ENCODE data around the gene MINK1. TPM values are rescaled to one million over a fixed set of nuclear protein-coding genes. Genes with fewer than 3 reads are reported as not detected.

MINK1 gene
- total RNA-seq, 2 experiments from 2014 or later, result 40.6 to 62.5 TPM

DNA sequence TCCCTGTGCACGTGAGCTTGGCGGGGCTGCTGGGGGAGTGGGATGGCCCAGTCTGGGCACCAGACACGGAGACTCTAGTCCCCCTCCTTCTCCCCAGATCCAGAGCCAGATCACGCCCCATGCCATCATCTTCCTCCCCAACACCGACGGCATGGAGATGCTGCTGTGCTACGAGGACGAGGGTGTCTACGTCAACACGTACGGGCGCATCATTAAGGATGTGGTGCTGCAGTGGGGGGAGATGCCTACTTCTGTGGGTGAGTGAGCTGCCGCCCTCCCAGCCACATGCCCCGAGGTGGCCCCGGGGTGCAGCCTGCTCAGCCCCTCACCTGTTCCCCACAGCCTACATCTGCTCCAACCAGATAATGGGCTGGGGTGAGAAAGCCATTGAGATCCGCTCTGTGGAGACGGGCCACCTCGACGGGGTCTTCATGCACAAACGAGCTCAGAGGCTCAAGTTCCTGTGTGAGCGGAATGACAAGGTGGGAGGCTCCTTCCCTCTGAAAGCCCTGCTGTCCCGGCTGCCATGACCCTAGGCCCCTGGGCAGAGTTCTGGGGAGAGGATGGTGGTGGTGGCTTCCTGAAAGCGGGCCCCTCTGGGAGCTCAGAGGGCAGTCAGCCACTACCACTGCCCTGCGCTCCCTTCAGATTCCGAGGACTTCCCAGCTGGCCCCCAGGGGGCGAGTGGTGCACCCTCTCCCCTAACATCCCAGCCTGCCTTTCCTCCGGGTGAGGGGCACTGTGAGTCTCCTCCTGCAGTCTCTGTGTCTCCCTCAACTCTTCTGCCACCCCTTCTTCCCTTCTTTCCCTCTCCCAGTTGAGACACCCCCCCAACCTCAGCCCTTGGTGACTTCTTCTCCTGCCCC lies 63.4 kb downstream of the MINK1 start:
- no peak overlapping the region for H3K4me2 ChIP-seq (ENCODE audit: low read length)
- BruUV-seq (replicated peaks), result no TSS peak
- no peak for DNase-seq (ENCODE audit: low spot score)
- no peak overlapping the region for H2AFZ ChIP-seq (ENCODE audit: low read length)
- no peaks in the 10 kb centered on the region for H3K9me2 ChIP-seq (ENCODE audit: insufficient read depth, low read length)
- H4K20me1 ChIP-seq (ENCODE audit: insufficient read depth, low read length), result no peaks in the 10 kb centered on the region
- H3K9me3 ChIP-seq (ENCODE audit: low read length), result no peaks in the 10 kb centered on the region
- H3K4me3 ChIP-seq (ENCODE audit: low read depth, low read length, poor library complexity, severe bottlenecking), result no peak overlapping the region
- ChIA-PET CTCF (ENCODE audit: unreplicated experiment) (no interaction called here), POLR2A (no interaction called here)
- peaks cover 35% of the 10 kb centered on the region; the same call in 1 of the 2 replicates for H3K36me3 ChIP-seq (ENCODE audit: insufficient read depth, low read length)
- intact Hi-C loops (cut with micrococcal nuclease; ENCODE audit: unreplicated experiment), result no loop called here
- no peaks in the 10 kb centered on the region for H3K79me2 ChIP-seq (ENCODE audit: insufficient read depth, low read depth, low read length)
- no peaks in the 10 kb centered on the region for H3K4me1 ChIP-seq (ENCODE audit: insufficient read depth, low read length, poor library complexity, severe bottlenecking)
- no peak overlapping the region for H3K27ac ChIP-seq (ENCODE audit: low read depth, low read length, poor library complexity, severe bottlenecking)
- TF ChIP-seq CTCF (conservative IDR thresholded peaks at IDR 0.05; ENCODE audit: low read length) (no peak), EZH2phosphoT487 (IDR thresholded peaks at IDR 0.05; ENCODE audit: borderline replicate concordance, low read depth, low read length) (no peak)

- H2AFZ ChIP-seq (ENCODE audit: low read length), result no peak overlapping the region
- TF ChIP-seq EZH2phosphoT487 (IDR thresholded peaks at IDR 0.05; ENCODE audit: borderline replicate concordance, low read depth, low read length) (no peak), CTCF (conservative IDR thresholded peaks at IDR 0.05; ENCODE audit: low read length) (no peak)
- POLR2A ChIA-PET, result no interaction called here
- H3K4me3 ChIP-seq (ENCODE audit: low read depth, low read length, poor library complexity, severe bottlenecking), result no peak overlapping the region
- intact Hi-C loops (cut with micrococcal nuclease; ENCODE audit: unreplicated experiment), result no loop called here
- H3K4me1 ChIP-seq (ENCODE audit: insufficient read depth, low read length, poor library complexity, severe bottlenecking), result no peaks in the 10 kb centered on the region
- H3K9me3 ChIP-seq (ENCODE audit: low read length), result no peaks in the 10 kb centered on the region
- H3K4me2 ChIP-seq (ENCODE audit: low read length), result no peak overlapping the region
- H4K20me1 ChIP-seq (ENCODE audit: insufficient read depth, low read length), result no peaks in the 10 kb centered on the region
- no peak for DNase-seq (ENCODE audit: low spot score)
- no peak overlapping the region for H3K27ac ChIP-seq (ENCODE audit: low read depth, low read length, poor library complexity, severe bottlenecking)
- no TSS peak for BruUV-seq (replicated peaks)
- no peaks in the 10 kb centered on the region for H3K79me2 ChIP-seq (ENCODE audit: insufficient read depth, low read depth, low read length)
- CTCF ChIA-PET (ENCODE audit: unreplicated experiment), result no interaction called here
- H3K9me2 ChIP-seq (ENCODE audit: insufficient read depth, low read length), result no peaks in the 10 kb centered on the region
- H3K36me3 ChIP-seq (ENCODE audit: insufficient read depth, low read length), result peaks cover 35% of the 10 kb centered on the region; the same call in 1 of the 2 replicates
Observed at GRCh38 chr17:4897198-4897687, 64.1 kb downstream of the MINK1 start.

DNA sequence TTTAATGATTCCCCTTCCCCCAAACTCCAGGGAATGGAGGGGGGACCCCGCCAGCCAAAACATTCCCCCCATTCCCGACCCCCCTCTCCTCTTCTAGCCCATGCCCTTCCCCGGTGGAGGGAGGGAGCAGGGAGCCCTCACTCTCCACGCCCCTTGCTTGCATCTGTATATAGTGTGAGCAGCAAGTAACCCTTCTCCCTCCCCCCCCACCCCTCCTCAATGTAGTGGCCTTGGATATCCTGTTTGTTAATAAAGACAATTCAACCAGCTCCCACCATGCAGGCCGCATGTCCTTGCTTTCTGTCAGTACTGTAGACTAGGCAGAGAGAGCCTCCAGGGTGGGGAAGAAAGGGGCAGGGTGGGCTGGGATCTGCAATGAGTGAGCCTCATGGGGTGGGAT lies 64.6 kb downstream of the MINK1 start:
- Histone ChIP-seq H3K27ac (ENCODE audit: low read depth, low read length, poor library complexity, severe bottlenecking) (no peak overlapping the region), H3K36me3 (ENCODE audit: insufficient read depth, low read length) (peaks cover 34% of the 10 kb centered on the region; the same call in 1 of the 2 replicates), H2AFZ (ENCODE audit: low read length) (no peak overlapping the region), H3K9me3 (ENCODE audit: low read length) (no peaks in the 10 kb centered on the region), H4K20me1 (ENCODE audit: insufficient read depth, low read length) (no peaks in the 10 kb centered on the region), H3K4me3 (ENCODE audit: low read depth, low read length, poor library complexity, severe bottlenecking) (no peak overlapping the region), H3K79me2 (ENCODE audit: insufficient read depth, low read depth, low read length) (no peaks in the 10 kb centered on the region), H3K4me1 (ENCODE audit: insufficient read depth, low read length, poor library complexity, severe bottlenecking) (peaks cover under 1% of the 10 kb centered on the region), H3K4me2 (ENCODE audit: low read length) (no peak overlapping the region), H3K9me2 (ENCODE audit: insufficient read depth, low read length) (no peaks in the 10 kb centered on the region)
- DNase-seq (ENCODE audit: low spot score), result no peak
- TF ChIP-seq EZH2phosphoT487 (IDR thresholded peaks at IDR 0.05; ENCODE audit: borderline replicate concordance, low read depth, low read length) (no peak), CTCF (conservative IDR thresholded peaks at IDR 0.05; ENCODE audit: low read length) (no peak)
- no TSS peak for BruUV-seq (replicated peaks)
- ChIA-PET POLR2A (no interaction called here), CTCF (ENCODE audit: unreplicated experiment) (interaction anchor here (0.6 kb wide), 1 partner anchor 95 kb away, joined by 5 read pairs; no protein-coding TSS in a partner anchor)
- intact Hi-C loops (cut with micrococcal nuclease; ENCODE audit: unreplicated experiment), result no loop called here
